ENCODE measurements around the gene KDM1A. TPM values are rescaled to one million over a fixed set of nuclear protein-coding genes. Genes with fewer than 3 reads are reported as not detected.
A peak's percentile ranks its signal among the peaks of the same experiment; 100 is the strongest.
"Not testable (repeated sequence)": the region's sequence is repeated elsewhere in the genome, so short reads cannot be mapped to it uniquely, and the experiment has no call there.

The KDM1A gene
- total RNA-seq, 1 donor from 2014 or later, result 76.6 TPM

- H3K27ac Mint-ChIP-seq; H3K36me3 Mint-ChIP-seq (ENCODE audit: low read depth); H3K4me3 Mint-ChIP-seq (ENCODE audit: low read depth); intact Hi-C loops (cut with micrococcal nuclease); DNase-seq (ENCODE audit: low spot score); H3K27me3 Mint-ChIP-seq (ENCODE audit: low read depth); H3K4me1 Mint-ChIP-seq (ENCODE audit: low read depth): not testable (repeated sequence)
- peaks cover 16% of the 10 kb centered on the region for H3K9me3 Mint-ChIP-seq
Measured at GRCh38 chr1:22993220-22993795, 26.0 kb upstream of the KDM1A start.

- no peak overlapping the region for H3K27ac Mint-ChIP-seq
- H3K9me3 Mint-ChIP-seq, result peaks cover 16% of the 10 kb centered on the region
- no peak overlapping the region for H3K4me3 Mint-ChIP-seq (ENCODE audit: low read depth)
- intact Hi-C loops (cut with micrococcal nuclease), result no loop called here
- no peaks in the 10 kb centered on the region for H3K36me3 Mint-ChIP-seq (ENCODE audit: low read depth)
- no peaks in the 10 kb centered on the region for H3K4me1 Mint-ChIP-seq (ENCODE audit: low read depth)
- no peak for DNase-seq (ENCODE audit: low spot score)
- peaks cover 5% of the 10 kb centered on the region for H3K27me3 Mint-ChIP-seq (ENCODE audit: low read depth)
Measured at GRCh38 chr1:22995774-22996173, 23.5 kb upstream of the KDM1A start.

- H3K4me1 Mint-ChIP-seq (ENCODE audit: low read depth); H3K4me3 Mint-ChIP-seq (ENCODE audit: low read depth); H3K27ac Mint-ChIP-seq; H3K36me3 Mint-ChIP-seq (ENCODE audit: low read depth); H3K27me3 Mint-ChIP-seq (ENCODE audit: low read depth); DNase-seq (ENCODE audit: low spot score); intact Hi-C loops (cut with micrococcal nuclease): not testable (repeated sequence)
- peaks cover 16% of the 10 kb centered on the region for H3K9me3 Mint-ChIP-seq
Measured at GRCh38 chr1:22997528-22997927, 21.7 kb upstream of the KDM1A start.

GRCh38 chr1:23000133-23000532 is 19.1 kb upstream of the KDM1A start:
- H3K4me3 Mint-ChIP-seq (ENCODE audit: low read depth); H3K27me3 Mint-ChIP-seq (ENCODE audit: low read depth); intact Hi-C loops (cut with micrococcal nuclease); H3K9me3 Mint-ChIP-seq; H3K4me1 Mint-ChIP-seq (ENCODE audit: low read depth); H3K36me3 Mint-ChIP-seq (ENCODE audit: low read depth); H3K27ac Mint-ChIP-seq; DNase-seq (ENCODE audit: low spot score): not testable (repeated sequence)

GRCh38 chr1:23002218-23002617 is 17.1 kb upstream of the KDM1A start:
- H3K9me3 Mint-ChIP-seq; DNase-seq (ENCODE audit: low spot score); H3K27ac Mint-ChIP-seq; intact Hi-C loops (cut with micrococcal nuclease); H3K4me3 Mint-ChIP-seq (ENCODE audit: low read depth); H3K27me3 Mint-ChIP-seq (ENCODE audit: low read depth); H3K4me1 Mint-ChIP-seq (ENCODE audit: low read depth); H3K36me3 Mint-ChIP-seq (ENCODE audit: low read depth): not testable (repeated sequence)

- H3K4me3 Mint-ChIP-seq (ENCODE audit: low read depth), result no peak overlapping the region
- H3K4me1 Mint-ChIP-seq (ENCODE audit: low read depth), result no peaks in the 10 kb centered on the region
- DNase-seq (ENCODE audit: low spot score), result no peak
- intact Hi-C loops (cut with micrococcal nuclease), result no loop called here
- H3K27me3 Mint-ChIP-seq (ENCODE audit: low read depth), result peaks cover 6% of the 10 kb centered on the region
- H3K36me3 Mint-ChIP-seq (ENCODE audit: low read depth), result no peaks in the 10 kb centered on the region
- no peak overlapping the region for H3K27ac Mint-ChIP-seq
- no peaks in the 10 kb centered on the region for H3K9me3 Mint-ChIP-seq
Measured at GRCh38 chr1:23004112-23004511, 15.2 kb upstream of the KDM1A start.

- DNase-seq (ENCODE audit: low spot score); H3K4me1 Mint-ChIP-seq (ENCODE audit: low read depth); H3K4me3 Mint-ChIP-seq (ENCODE audit: low read depth); H3K9me3 Mint-ChIP-seq; H3K36me3 Mint-ChIP-seq (ENCODE audit: low read depth); intact Hi-C loops (cut with micrococcal nuclease); H3K27ac Mint-ChIP-seq; H3K27me3 Mint-ChIP-seq (ENCODE audit: low read depth): not testable (repeated sequence)
Measured at GRCh38 chr1:23004769-23005168, 14.5 kb upstream of the KDM1A start.

- H3K27ac Mint-ChIP-seq, result no peak overlapping the region
- H3K4me1 Mint-ChIP-seq (ENCODE audit: low read depth), result no peaks in the 10 kb centered on the region
- DNase-seq (ENCODE audit: low spot score), result no peak
- intact Hi-C loops (cut with micrococcal nuclease), result no loop called here
- H3K27me3 Mint-ChIP-seq (ENCODE audit: low read depth), result peaks cover 6% of the 10 kb centered on the region
- H3K4me3 Mint-ChIP-seq (ENCODE audit: low read depth), result no peak overlapping the region
- H3K36me3 Mint-ChIP-seq (ENCODE audit: low read depth), result no peaks in the 10 kb centered on the region
- no peaks in the 10 kb centered on the region for H3K9me3 Mint-ChIP-seq
Measured at GRCh38 chr1:23007106-23007505, 12.2 kb upstream of the KDM1A start.

- no peaks in the 10 kb centered on the region for H3K4me1 Mint-ChIP-seq (ENCODE audit: low read depth)
- intact Hi-C loops (cut with micrococcal nuclease), result no loop called here
- no peak overlapping the region for H3K4me3 Mint-ChIP-seq (ENCODE audit: low read depth)
Measured at GRCh38 chr1:23008901-23009300, 10.4 kb upstream of the KDM1A start.

GRCh38 chr1:23010025-23010424 is 9.2 kb upstream of the KDM1A start:
- H3K4me3 Mint-ChIP-seq (ENCODE audit: low read depth); intact Hi-C loops (cut with micrococcal nuclease); H3K27ac Mint-ChIP-seq; H3K27me3 Mint-ChIP-seq (ENCODE audit: low read depth); H3K4me1 Mint-ChIP-seq (ENCODE audit: low read depth); DNase-seq (ENCODE audit: low spot score); H3K36me3 Mint-ChIP-seq (ENCODE audit: low read depth); H3K9me3 Mint-ChIP-seq: not testable (repeated sequence)

More at GRCh38 chr1:23008901-23009300, 10.4 kb upstream of the KDM1A start:
- Mint-ChIP-seq H3K9me3 (no peaks in the 10 kb centered on the region), H3K36me3 (ENCODE audit: low read depth) (no peaks in the 10 kb centered on the region), H3K27ac (no peak overlapping the region), H3K27me3 (ENCODE audit: low read depth) (peaks cover 2% of the 10 kb centered on the region)
- DNase-seq (ENCODE audit: low spot score), result no peak

- Mint-ChIP-seq H3K36me3 (ENCODE audit: low read depth) (no peaks in the 10 kb centered on the region), H3K27me3 (ENCODE audit: low read depth) (no peaks in the 10 kb centered on the region), H3K9me3 (no peaks in the 10 kb centered on the region), H3K27ac (no peak overlapping the region), H3K4me1 (ENCODE audit: low read depth) (peaks cover 6% of the 10 kb centered on the region), H3K4me3 (ENCODE audit: low read depth) (no peak overlapping the region)
- intact Hi-C loops (cut with micrococcal nuclease), result no loop called here
- DNase-seq (ENCODE audit: low spot score), result no peak
Measured at GRCh38 chr1:23013657-23014056, 5.6 kb upstream of the KDM1A start.

- intact Hi-C loops (cut with micrococcal nuclease), result no loop called here
- no peak for DNase-seq (ENCODE audit: low spot score)
- peaks cover 31% of the 10 kb centered on the region for H3K4me1 Mint-ChIP-seq (ENCODE audit: low read depth)
- H3K4me3 Mint-ChIP-seq (ENCODE audit: low read depth), result peak overlapping the region; percentile 94
- H3K27me3 Mint-ChIP-seq (ENCODE audit: low read depth), result peaks cover 2% of the 10 kb centered on the region
- H3K27ac Mint-ChIP-seq, result peak overlapping the region; percentile 85
- peaks cover 25% of the 10 kb centered on the region for H3K36me3 Mint-ChIP-seq (ENCODE audit: low read depth)
- H3K9me3 Mint-ChIP-seq, result peaks cover 19% of the 10 kb centered on the region
Measured at GRCh38 chr1:23018661-23019093, 591 bp upstream of the KDM1A start.

GRCh38 chr1:23019863-23020625 is 776 bp downstream of the KDM1A start:
- H3K4me3 Mint-ChIP-seq (ENCODE audit: low read depth), result peak overlapping the region; percentile 93
- H3K27ac Mint-ChIP-seq, result peak overlapping the region; percentile 76
- H3K4me1 Mint-ChIP-seq (ENCODE audit: low read depth), result peaks cover 36% of the 10 kb centered on the region
- peaks cover 29% of the 10 kb centered on the region for H3K36me3 Mint-ChIP-seq (ENCODE audit: low read depth)
- peaks cover 2% of the 10 kb centered on the region for H3K27me3 Mint-ChIP-seq (ENCODE audit: low read depth)
- peak; percentile 14 for DNase-seq (ENCODE audit: low spot score)
- peaks cover 19% of the 10 kb centered on the region for H3K9me3 Mint-ChIP-seq
- intact Hi-C loops (cut with micrococcal nuclease), result no loop called here

Measured in activated T-helper 2 cell treated with anti-CD3 and anti-CD28 coated beads, Interferon-gamma antibody, Interleukin-2, Interleukin-4, amounts not matched to agents 10 μg/mL and 5 μg/mL and 100 μg/mL, durations not matched to agents 14 hours and 24 hours and 36 hours (primary cell).